Coronary artery (tissue), 2 donors: ENCODE results near the gene UVRAG.

ENCODE experiments used
- DNase-seq: peaks from one replicate; pipeline ENCODE4 v3.0.0-alpha.2; 2017; ENCODE audit warnings: low spot score
- H3K27ac ChIP-seq, 2 donors: fragments of 200-600 bp; sonication (generic); one replicate each; pipeline ENCODE4 v1.5.1; 2016 to 2019
- H3K4me3 ChIP-seq: fragments of 200-600 bp; sonication (generic); 2 replicates; pipeline ENCODE4 v1.5.1; 2016; ENCODE audit warnings: mild to moderate bottlenecking, moderate library complexity
- CTCF ChIP-seq: fragments of 200-600 bp; sonication (generic); IDR thresholded peaks from one replicate; pipeline ENCODE4 v1.5.1; 2019; ENCODE audit warnings: antibody characterized with exemption

Gene UVRAG

GRCh38 chr11:75905434-75905833 is 90.4 kb downstream of the UVRAG start:
- DNase-seq: no peak
- Histone ChIP-seq H3K27ac (no peak overlapping the region), H3K4me3 (no peak overlapping the region)
- no peak for TF ChIP-seq CTCF

- no peak for TF ChIP-seq CTCF
- H3K27ac ChIP-seq: no peak overlapping the region
- H3K4me3 ChIP-seq: no peak overlapping the region
- DNase-seq: no peak
These were observed 93.0 kb downstream of the UVRAG start for GRCh38 chr11:75907906-75908527.

- H3K27ac ChIP-seq: no peak overlapping the region
- TF ChIP-seq CTCF: no peak
- no peak overlapping the region for H3K4me3 ChIP-seq
- no peak for DNase-seq
These were observed 95.6 kb downstream of the UVRAG start for GRCh38 chr11:75910426-75911145.

- no peak for DNase-seq
- no peak for TF ChIP-seq CTCF
- no peak overlapping the region for H3K27ac ChIP-seq
- H3K4me3 ChIP-seq: no peak overlapping the region
These were observed 96.4 kb downstream of the UVRAG start for GRCh38 chr11:75911459-75911858.

- no peak for TF ChIP-seq CTCF
- no peak overlapping the region for H3K4me3 ChIP-seq
These were observed 99.0 kb downstream of the UVRAG start for GRCh38 chr11:75913984-75914383.

GRCh38 chr11:75916882-75917281 is 101.9 kb downstream of the UVRAG start:
- no peak for DNase-seq
- H3K4me3 ChIP-seq: no peak overlapping the region
- no peak for TF ChIP-seq CTCF
- H3K27ac ChIP-seq: no peak overlapping the region

More at GRCh38 chr11:75913984-75914383, 99.0 kb downstream of the UVRAG start:
- no peak for DNase-seq
- no peak overlapping the region for H3K27ac ChIP-seq

- Histone ChIP-seq H3K4me3 (no peak overlapping the region), H3K27ac (no peak overlapping the region)
- no peak for DNase-seq
- no peak for TF ChIP-seq CTCF
These were observed 103.3 kb downstream of the UVRAG start for GRCh38 chr11:75918331-75918730.
